BJ (cell line): ENCODE data around the gene GPR158. TPM values are rescaled to one million over a fixed set of nuclear protein-coding genes. Genes with fewer than 3 reads are reported as not detected.

ENCODE experiments used
- CTCF ChIA-PET: fragments of 350-600 bp; formaldehyde crosslinking; extraction: SDS; loops from one replicate; lab custom pipeline; 2021; ENCODE audit warnings: antibody characterized with exemption, inconsistent platforms; lab: Yijun Ruan, JAX
- POLR2A ChIA-PET: fragments of 300-600 bp; sonication (Branson Sonifier 250); formaldehyde crosslinking; extraction: SDS; loops from one replicate; lab custom pipeline; 2021; ENCODE audit warnings: antibody characterized with exemption; lab: Charles Lee
- DNase-seq: peaks from one replicate; pipeline ENCODE4 v3.0.0-alpha.2; 2011; ENCODE audit warnings: low read depth
- H3K27me3 ChIP-seq: 2 replicates; pipeline ENCODE4 v1.6.0; 2011; ENCODE audit warnings: low read length; ENCODE audit not compliant: control insufficient read depth, insufficient read depth
- H3K36me3 ChIP-seq: 2 replicates; pipeline ENCODE4 v1.5.1; 2011; ENCODE audit warnings: low read length; ENCODE audit not compliant: control insufficient read depth, insufficient read depth
- H3K4me3 ChIP-seq: 2 replicates; pipeline ENCODE4 v1.5.1; 2011; ENCODE audit warnings: low read depth, mild to moderate bottlenecking, control low read depth, low read length
- polyA plus RNA-seq: library from polyadenylated mRNA; depleted of rRNA; stranded (reverse); fragments of >200 nt; gene quantifications from 2 replicates; pipeline ENCODE4 v1.2.3, GENCODE V29; 2011
- TF ChIP-seq, protein P1 (sequence below): IDR thresholded peaks from 2 replicates; pipeline ENCODE4 v1.5.1; 2011; ENCODE audit warnings: low read depth, mild to moderate bottlenecking, control low read depth, inconsistent platforms, low read length, moderate library complexity; ENCODE audit not compliant: insufficient read depth

GPR158 gene
- polyA plus RNA-seq, 1 experiment = 0.01 TPM

DNA sequence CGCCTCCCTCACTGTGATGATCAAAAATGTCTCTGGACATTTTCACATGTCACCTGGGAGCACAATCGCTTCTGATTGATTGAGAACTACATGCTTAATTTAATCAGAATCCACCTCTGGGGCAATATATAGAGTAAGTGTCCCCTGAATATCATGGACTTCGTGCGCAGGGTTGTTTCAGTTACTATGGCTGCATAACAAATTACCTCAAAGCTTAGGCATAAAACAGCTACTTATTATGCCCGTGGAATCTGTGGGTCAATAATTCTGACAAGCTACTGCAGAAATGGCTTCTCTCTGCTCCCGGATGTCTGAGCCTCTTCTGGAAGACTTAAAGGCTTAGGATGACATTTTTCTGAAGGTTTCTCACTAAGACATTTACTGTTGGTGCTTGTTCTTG lies 334.4 kb downstream of the GPR158 start:
- no peaks in the 10 kb centered on the region for H3K36me3 ChIP-seq
- H3K27me3 ChIP-seq = no peaks in the 10 kb centered on the region
- TF ChIP-seq, protein P1, sequence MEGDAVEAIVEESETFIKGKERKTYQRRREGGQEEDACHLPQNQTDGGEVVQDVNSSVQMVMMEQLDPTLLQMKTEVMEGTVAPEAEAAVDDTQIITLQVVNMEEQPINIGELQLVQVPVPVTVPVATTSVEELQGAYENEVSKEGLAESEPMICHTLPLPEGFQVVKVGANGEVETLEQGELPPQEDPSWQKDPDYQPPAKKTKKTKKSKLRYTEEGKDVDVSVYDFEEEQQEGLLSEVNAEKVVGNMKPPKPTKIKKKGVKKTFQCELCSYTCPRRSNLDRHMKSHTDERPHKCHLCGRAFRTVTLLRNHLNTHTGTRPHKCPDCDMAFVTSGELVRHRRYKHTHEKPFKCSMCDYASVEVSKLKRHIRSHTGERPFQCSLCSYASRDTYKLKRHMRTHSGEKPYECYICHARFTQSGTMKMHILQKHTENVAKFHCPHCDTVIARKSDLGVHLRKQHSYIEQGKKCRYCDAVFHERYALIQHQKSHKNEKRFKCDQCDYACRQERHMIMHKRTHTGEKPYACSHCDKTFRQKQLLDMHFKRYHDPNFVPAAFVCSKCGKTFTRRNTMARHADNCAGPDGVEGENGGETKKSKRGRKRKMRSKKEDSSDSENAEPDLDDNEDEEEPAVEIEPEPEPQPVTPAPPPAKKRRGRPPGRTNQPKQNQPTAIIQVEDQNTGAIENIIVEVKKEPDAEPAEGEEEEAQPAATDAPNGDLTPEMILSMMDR = no peak
- CTCF ChIA-PET = interaction anchor here (1.1 to 1.2 kb wide), 2 partner anchors 18 to 19 kb away, joined by 3 read pairs; no protein-coding TSS in a partner anchor
- POLR2A ChIA-PET = no interaction called here
- H3K4me3 ChIP-seq = no peak overlapping the region
- DNase-seq = no peak

DNA sequence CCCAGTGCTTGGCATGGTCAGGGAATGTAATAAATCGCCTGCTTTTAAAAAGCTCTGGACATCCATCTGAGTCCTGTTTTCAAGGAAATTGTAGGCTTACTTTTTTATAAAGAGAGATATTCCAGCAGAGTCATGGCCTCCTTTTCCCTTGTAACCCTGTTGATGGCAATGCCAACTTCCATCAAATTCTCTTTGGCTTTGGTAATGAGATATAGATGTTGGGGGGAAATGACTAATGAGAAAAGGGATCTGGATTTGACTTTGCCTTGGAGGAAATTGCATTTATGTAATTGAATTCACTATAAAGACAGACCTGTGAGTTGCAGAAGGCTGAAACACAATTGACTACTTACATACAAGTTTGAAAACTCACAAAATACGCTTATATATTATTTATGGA lies 347.5 kb downstream of the GPR158 start:
- ChIA-PET CTCF (no interaction called here), POLR2A (no interaction called here)
- no peak overlapping the region for H3K4me3 ChIP-seq
- H3K27me3 ChIP-seq = no peaks in the 10 kb centered on the region
- TF ChIP-seq, protein P1 = no peak
- no peak for DNase-seq
- H3K36me3 ChIP-seq = no peaks in the 10 kb centered on the region

DNA sequence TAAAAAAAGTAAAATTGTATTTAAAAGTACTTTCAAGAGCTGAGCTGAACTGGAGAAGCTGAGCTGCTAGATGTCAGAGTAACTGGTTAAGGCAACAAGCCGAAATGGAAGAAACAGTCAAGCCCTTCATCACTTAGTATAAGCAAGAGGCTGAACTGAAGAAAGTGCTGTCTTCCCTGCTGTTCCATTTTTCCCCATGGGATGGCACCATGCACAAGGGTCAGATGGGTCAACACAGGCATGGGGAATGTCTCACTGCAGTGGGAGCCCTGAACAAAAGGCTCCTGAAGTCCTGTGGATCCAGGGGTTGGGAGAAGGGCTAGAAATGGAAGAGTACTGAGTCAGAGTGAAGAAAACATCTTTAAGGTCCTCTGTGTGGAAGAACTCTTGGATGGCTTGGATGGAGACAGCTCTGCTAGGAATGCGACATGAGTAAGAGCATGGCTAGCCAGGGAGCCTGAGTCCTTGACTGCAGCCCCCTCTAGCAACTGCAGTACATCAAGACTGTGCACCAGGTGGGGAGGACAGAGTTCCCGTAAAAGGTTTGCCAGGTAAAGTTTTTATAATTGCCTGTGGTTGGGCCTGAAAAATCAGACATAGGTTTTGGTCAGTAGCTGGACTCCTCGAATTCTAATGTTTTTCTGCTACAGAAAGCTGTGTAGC lies 348.3 kb downstream of the GPR158 start:
- no peak for DNase-seq
- TF ChIP-seq, protein P1 = no peak
- ChIA-PET CTCF (no interaction called here), POLR2A (no interaction called here)
- H3K27me3 ChIP-seq = no peaks in the 10 kb centered on the region
- H3K36me3 ChIP-seq = no peaks in the 10 kb centered on the region
- H3K4me3 ChIP-seq = no peak overlapping the region

DNA sequence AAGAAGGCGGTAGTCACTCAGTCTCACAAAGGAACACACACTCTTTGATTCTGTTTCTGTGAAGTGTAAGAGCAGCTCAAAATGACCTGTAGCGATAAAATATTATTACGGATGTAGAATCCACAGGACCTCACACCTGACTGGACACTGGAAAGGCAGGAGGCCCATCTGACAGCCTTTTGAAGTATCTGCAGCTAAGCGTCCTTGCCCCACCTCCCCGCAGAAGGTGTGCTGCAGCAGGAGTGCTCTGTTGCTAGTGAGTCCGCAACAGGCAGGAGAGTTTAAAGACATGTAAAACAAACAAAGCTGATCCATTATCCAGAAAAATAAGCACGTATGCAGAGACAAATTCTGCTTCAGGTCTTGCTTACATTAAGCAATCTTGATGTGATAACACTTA lies 355.5 kb downstream of the GPR158 start:
- ChIA-PET CTCF (no interaction called here), POLR2A (no interaction called here)
- Histone ChIP-seq H3K4me3 (no peak overlapping the region), H3K27me3 (no peaks in the 10 kb centered on the region), H3K36me3 (no peaks in the 10 kb centered on the region)
- DNase-seq = no peak
- TF ChIP-seq, protein P1 = no peak

DNA sequence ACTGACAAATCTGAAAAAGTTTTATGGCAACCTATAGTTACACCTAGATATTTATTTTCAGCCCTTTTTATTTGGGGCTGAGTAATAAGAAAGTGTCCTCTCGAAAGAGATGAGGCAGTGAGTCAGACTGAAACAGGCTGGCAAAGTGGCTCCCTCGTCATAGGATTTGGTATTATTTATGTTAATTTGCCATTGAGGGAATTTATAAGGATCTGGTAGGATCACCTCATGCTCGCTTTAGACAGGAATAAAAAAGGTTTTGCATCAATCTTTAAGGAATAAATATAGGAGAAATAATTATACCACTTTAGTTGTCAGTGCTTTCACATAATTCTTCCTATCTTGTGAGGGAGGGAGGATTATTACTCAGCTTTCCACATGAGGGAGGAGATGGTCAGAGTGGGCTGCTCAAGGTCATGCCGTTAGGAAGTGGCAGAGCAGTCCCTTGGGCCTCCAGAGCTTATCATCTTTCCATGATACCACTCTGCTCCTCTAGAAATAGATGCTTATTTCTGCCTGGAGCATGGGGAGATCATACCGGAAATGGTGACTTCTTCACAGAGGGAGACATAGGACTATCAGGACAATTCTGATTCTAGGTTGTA lies 356.8 kb downstream of the GPR158 start:
- H3K4me3 ChIP-seq = no peak overlapping the region
- CTCF ChIA-PET = no interaction called here
- H3K27me3 ChIP-seq = no peaks in the 10 kb centered on the region
- DNase-seq = no peak
- TF ChIP-seq, protein P1 = no peak
- no peaks in the 10 kb centered on the region for H3K36me3 ChIP-seq
- POLR2A ChIA-PET = no interaction called here
